ENCODE results near the gene MAB21L4.

Gene MAB21L4

GRCh38 chr2:240895656-240896388 is at the start of gene MAB21L4:
TSS of gene MAB21L4 (minus strand) at chr2:240896156. CDS start at chr2:240895997, 159 bp downstream.
- no peak for DNase-seq (ENCODE audit: low spot score)
- no peak for TF ChIP-seq CTCF (IDR thresholded peaks at IDR 0.05; ENCODE audit: extremely low read depth, missing control alignments)

GRCh38 chr2:240936106-240936505 is 40.1 kb upstream of the MAB21L4 start:
- TF ChIP-seq CTCF (IDR thresholded peaks at IDR 0.05; ENCODE audit: extremely low read depth, missing control alignments), result no peak

GRCh38 chr2:240935103-240935876 is 39.3 kb upstream of the MAB21L4 start:
- no peak for TF ChIP-seq CTCF (IDR thresholded peaks at IDR 0.05; ENCODE audit: extremely low read depth, missing control alignments)
- DNase-seq (ENCODE audit: low spot score), result no peak

More at GRCh38 chr2:240936106-240936505, 40.1 kb upstream of the MAB21L4 start:
- DNase-seq (ENCODE audit: low spot score), result no peak

GRCh38 chr2:240934701-240935102 is 38.7 kb upstream of the MAB21L4 start:
- DNase-seq (ENCODE audit: low spot score), result no peak
- no peak for TF ChIP-seq CTCF (IDR thresholded peaks at IDR 0.05; ENCODE audit: extremely low read depth, missing control alignments)

GRCh38 chr2:240933966-240934700 is 38.2 kb upstream of the MAB21L4 start:
- no peak for DNase-seq (ENCODE audit: low spot score)
- TF ChIP-seq CTCF (IDR thresholded peaks at IDR 0.05; ENCODE audit: extremely low read depth, missing control alignments), result no peak

- no peak for TF ChIP-seq CTCF (IDR thresholded peaks at IDR 0.05; ENCODE audit: extremely low read depth, missing control alignments)
- DNase-seq (ENCODE audit: low spot score), result no peak
Observed at GRCh38 chr2:240933048-240933965, 37.4 kb upstream of the MAB21L4 start.

Measured in GM20000 (cell line).